ENCODE measurements around the gene KIAA0586. TPM values are rescaled to one million over a fixed set of nuclear protein-coding genes. Genes with fewer than 3 reads are reported as not detected.

Gene KIAA0586
- polyA plus RNA-seq, 2 of the 4 experiments (the other 2 are of a cell fraction), result 10.6 to 22.2 TPM

DNA sequence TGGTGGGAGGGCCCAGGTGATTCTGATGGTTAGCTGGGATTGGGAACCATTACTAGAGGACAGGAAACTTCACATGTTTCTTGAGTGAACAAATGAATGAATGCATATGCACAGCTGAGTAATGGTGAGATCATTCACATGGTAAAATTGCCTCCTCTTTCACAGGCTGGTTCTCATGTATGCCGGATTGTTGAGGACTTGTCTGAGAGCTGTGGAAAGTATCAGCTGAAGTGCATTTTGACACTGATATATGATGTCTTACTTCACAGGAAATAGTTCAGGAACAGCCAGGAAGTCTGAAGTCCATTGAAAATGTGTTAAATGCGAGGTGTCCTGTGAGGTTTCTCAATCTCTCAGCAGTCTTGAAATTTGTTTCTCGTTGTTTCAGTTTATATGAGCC, 132.7 kb downstream of the KIAA0586 start:
- H3K4me3 ChIP-seq, result no peak overlapping the region
- no peak for FAIRE-seq
- no peak for DNase-seq (ENCODE audit: low read depth in 1 of 2, low spot score in 1 of 2)
- TF ChIP-seq EHF (CRISPR knock-in tag; IDR thresholded peaks at IDR 0.05) (no peak), TP53 (CRISPR knock-in tag; IDR thresholded peaks at IDR 0.05) (no peak), RARB (CRISPR knock-in tag; IDR thresholded peaks at IDR 0.05) (no peak), EHMT2 (IDR thresholded peaks at IDR 0.05; ENCODE audit: low read depth) (no peak), MYC (IDR thresholded peaks at IDR 0.05; ENCODE audit: borderline replicate concordance, low read length) (no peak), POLR2AphosphoS2 (conservative IDR thresholded peaks at IDR 0.05; ENCODE audit: low read length) (no peak), RAD21 (conservative IDR thresholded peaks at IDR 0.05 in 1 of 2, IDR thresholded peaks at IDR 0.05 in 1 of 2) (no peak)
- TF ChIP-seq, protein P1, sequence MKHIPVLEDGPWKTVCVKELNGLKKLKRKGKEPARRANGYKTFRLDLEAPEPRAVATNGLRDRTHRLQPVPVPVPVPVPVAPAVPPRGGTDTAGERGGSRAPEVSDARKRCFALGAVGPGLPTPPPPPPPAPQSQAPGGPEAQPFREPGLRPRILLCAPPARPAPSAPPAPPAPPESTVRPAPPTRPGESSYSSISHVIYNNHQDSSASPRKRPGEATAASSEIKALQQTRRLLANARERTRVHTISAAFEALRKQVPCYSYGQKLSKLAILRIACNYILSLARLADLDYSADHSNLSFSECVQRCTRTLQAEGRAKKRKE (CRISPR knock-in tag; IDR thresholded peaks at IDR 0.05; ENCODE audit: low read depth), result no peak
- no peaks in the 10 kb centered on the region for H3K4me1 ChIP-seq
- H3K9me3 ChIP-seq, result no peaks in the 10 kb centered on the region
- WGBS (ENCODE audit: missing lambda C conversion rate), result 44% methylated on average over 3 of the region's 3 CpGs
- ATAC-seq, result no peak
- ChIA-PET CTCF (interaction anchor here (1.0 kb wide), 1 partner anchor 59 kb away, joined by 6 read pairs; no protein-coding TSS in a partner anchor), POLR2A (no interaction called here)
- H3K27ac ChIP-seq, result no peak overlapping the region
- no peak overlapping the region for H3K4me2 ChIP-seq

DNA sequence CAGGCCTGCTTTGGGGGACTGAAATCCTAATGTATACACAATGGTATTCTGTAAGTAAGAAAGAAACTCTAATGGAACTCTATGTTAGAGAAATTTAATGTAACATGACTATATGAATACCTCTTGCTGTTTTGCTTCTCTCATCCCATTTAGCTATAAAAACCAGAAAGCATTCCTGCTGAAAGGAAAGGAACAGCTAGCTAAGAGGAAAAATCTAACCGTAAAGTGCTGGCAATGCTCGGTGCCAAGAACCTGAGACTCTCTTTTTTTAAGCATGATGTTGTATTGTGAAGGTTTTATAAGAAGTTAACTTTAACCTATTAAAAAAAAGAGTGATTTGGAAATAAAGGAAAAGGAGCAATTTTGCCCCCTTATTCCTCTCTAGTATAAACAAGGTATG, 134.6 kb downstream of the KIAA0586 start:
- H3K4me2 ChIP-seq, result no peak overlapping the region
- no peak overlapping the region for H3K27ac ChIP-seq
- no peak for DNase-seq (ENCODE audit: low read depth in 1 of 2, low spot score in 1 of 2)
- H3K4me3 ChIP-seq, result no peak overlapping the region
- POLR2A ChIA-PET, result no interaction called here
- no peak for ATAC-seq
- WGBS (ENCODE audit: missing lambda C conversion rate), result 89% methylated on average over 2 of the region's 2 CpGs
- CTCF ChIA-PET, result interaction anchor here (0.8 kb wide), 1 partner anchor 61 kb away, joined by 3 read pairs; no protein-coding TSS in a partner anchor
- H3K9me3 ChIP-seq, result no peaks in the 10 kb centered on the region
- H3K4me1 ChIP-seq, result no peaks in the 10 kb centered on the region
- TF ChIP-seq ESRRA (IDR thresholded peaks at IDR 0.05; ENCODE audit: borderline replicate concordance, low read length), result no peak
- no peak for TF ChIP-seq SMC3 (IDR thresholded peaks at IDR 0.05)
- TF ChIP-seq POLR2AphosphoS2 (conservative IDR thresholded peaks at IDR 0.05; ENCODE audit: low read length), result no peak
- TF ChIP-seq, protein P2, sequence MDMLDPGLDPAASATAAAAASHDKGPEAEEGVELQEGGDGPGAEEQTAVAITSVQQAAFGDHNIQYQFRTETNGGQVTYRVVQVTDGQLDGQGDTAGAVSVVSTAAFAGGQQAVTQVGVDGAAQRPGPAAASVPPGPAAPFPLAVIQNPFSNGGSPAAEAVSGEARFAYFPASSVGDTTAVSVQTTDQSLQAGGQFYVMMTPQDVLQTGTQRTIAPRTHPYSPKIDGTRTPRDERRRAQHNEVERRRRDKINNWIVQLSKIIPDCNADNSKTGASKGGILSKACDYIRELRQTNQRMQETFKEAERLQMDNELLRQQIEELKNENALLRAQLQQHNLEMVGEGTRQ (IDR thresholded peaks at IDR 0.05), result no peak
- no peak for TF ChIP-seq RARB (CRISPR knock-in tag; IDR thresholded peaks at IDR 0.05)
- TF ChIP-seq NFE2L2 (conservative IDR thresholded peaks at IDR 0.05; ENCODE audit: low read length), result no peak
- no peak for FAIRE-seq

DNA sequence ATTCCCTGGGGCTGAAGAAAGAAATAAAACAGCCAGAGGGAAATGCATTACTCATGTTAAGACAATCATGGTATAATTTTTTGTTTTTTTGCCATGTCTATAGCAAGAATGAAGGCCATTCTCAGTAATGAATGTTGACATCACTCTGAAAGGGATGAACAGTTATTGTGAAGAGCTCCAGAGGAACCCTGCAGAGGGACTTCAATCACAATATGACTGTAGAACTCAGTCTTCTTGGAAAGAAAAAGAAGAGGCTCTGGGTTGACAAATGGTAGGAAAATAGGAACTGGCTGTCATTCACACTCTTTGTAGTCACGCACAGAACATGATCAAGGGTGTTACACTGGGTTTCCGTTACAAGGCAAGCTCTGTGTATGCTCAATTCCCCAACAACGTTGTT, 136.5 kb downstream of the KIAA0586 start:
- H3K27ac ChIP-seq, result no peak overlapping the region
- DNase-seq (ENCODE audit: low read depth in 1 of 2, low spot score in 1 of 2), result no peak
- ChIA-PET POLR2A (no interaction called here), CTCF (interaction anchor here (1.2 kb wide), 2 partner anchors 10 to 11 kb away, joined by 3 to 4 read pairs; no protein-coding TSS in a partner anchor)
- no peaks in the 10 kb centered on the region for H3K4me1 ChIP-seq
- 60% methylated on average over 3 of the region's 3 CpGs for WGBS (ENCODE audit: missing lambda C conversion rate)
- no peak for ATAC-seq
- no peaks in the 10 kb centered on the region for H3K9me3 ChIP-seq
- no peak overlapping the region for H3K4me2 ChIP-seq
- TF ChIP-seq HDAC2 (IDR thresholded peaks at IDR 0.05) (no peak), JUN (IDR thresholded peaks at IDR 0.05) (no peak), NFE2L2 (conservative IDR thresholded peaks at IDR 0.05; ENCODE audit: low read length) (no peak), RARB (CRISPR knock-in tag; IDR thresholded peaks at IDR 0.05) (no peak), EP300 (IDR thresholded peaks at IDR 0.05) (no peak), BHLHE40 (IDR thresholded peaks at IDR 0.05; ENCODE audit: low read depth, low read length) (no peak), ESRRA (IDR thresholded peaks at IDR 0.05; ENCODE audit: borderline replicate concordance, low read length) (no peak), EHMT2 (IDR thresholded peaks at IDR 0.05; ENCODE audit: low read depth) (no peak), KDM1A (IDR thresholded peaks at IDR 0.05; ENCODE audit: low read depth) (no peak), CBX2 (IDR thresholded peaks at IDR 0.05; ENCODE audit: borderline replicate concordance, low read depth) (no peak)
- TF ChIP-seq, protein P3, sequence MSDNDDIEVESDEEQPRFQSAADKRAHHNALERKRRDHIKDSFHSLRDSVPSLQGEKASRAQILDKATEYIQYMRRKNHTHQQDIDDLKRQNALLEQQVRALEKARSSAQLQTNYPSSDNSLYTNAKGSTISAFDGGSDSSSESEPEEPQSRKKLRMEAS (IDR thresholded peaks at IDR 0.05), result no peak
- no peak overlapping the region for H3K4me3 ChIP-seq
- FAIRE-seq, result no peak

DNA sequence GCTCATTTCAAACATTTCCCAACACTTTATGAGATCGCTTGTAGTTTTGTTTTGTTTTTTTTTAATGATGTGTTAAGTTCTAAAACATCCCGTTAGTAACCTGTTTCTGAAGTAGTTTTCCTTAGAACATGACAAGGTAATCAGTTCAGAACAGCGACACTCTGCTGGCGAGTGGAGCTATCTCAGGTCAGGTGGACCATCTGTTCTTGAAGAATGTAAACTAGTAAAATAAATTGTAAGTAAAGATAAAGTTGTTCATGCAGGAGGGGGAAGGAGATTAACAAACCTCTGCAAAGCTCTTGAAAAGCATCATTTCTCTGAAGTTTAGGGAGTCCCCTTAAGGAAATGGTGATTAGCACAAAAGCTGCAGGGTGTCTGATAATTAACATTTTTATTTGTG, 138.3 kb downstream of the KIAA0586 start:
- Histone ChIP-seq H3K4me2 (no peak overlapping the region), H3K9me3 (no peaks in the 10 kb centered on the region), H3K4me3 (no peak overlapping the region), H3K27ac (no peak overlapping the region), H3K4me1 (no peaks in the 10 kb centered on the region)
- no peak for DNase-seq (ENCODE audit: low read depth in 1 of 2, low spot score in 1 of 2)
- CTCF ChIA-PET, result no interaction called here
- FAIRE-seq, result no peak
- TF ChIP-seq ESRRA (IDR thresholded peaks at IDR 0.05; ENCODE audit: borderline replicate concordance, low read length), result no peak
- no peak for TF ChIP-seq MAFK (IDR thresholded peaks at IDR 0.05; ENCODE audit: partially characterized antibody)
- TF ChIP-seq MYC (IDR thresholded peaks at IDR 0.05; ENCODE audit: borderline replicate concordance, low read length), result no peak
- TF ChIP-seq POLR2A (IDR thresholded peaks at IDR 0.05; ENCODE audit: low read length), result no peak
- TF ChIP-seq, protein P4, sequence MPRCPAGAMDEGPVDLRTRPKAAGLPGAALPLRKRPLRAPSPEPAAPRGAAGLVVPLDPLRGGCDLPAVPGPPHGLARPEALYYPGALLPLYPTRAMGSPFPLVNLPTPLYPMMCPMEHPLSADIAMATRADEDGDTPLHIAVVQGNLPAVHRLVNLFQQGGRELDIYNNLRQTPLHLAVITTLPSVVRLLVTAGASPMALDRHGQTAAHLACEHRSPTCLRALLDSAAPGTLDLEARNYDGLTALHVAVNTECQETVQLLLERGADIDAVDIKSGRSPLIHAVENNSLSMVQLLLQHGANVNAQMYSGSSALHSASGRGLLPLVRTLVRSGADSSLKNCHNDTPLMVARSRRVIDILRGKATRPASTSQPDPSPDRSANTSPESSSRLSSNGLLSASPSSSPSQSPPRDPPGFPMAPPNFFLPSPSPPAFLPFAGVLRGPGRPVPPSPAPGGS (IDR thresholded peaks at IDR 0.05), result no peak
- TF ChIP-seq, protein P5, sequence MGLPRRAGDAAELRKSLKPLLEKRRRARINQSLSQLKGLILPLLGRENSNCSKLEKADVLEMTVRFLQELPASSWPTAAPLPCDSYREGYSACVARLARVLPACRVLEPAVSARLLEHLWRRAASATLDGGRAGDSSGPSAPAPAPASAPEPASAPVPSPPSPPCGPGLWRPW (IDR thresholded peaks at IDR 0.05), result no peak
- no peak for TF ChIP-seq TP53 (CRISPR knock-in tag; IDR thresholded peaks at IDR 0.05)
- TF ChIP-seq FOSL2 (IDR thresholded peaks at IDR 0.05), result no peak
- TF ChIP-seq FOSL2 (CRISPR knock-in tag; IDR thresholded peaks at IDR 0.05), result no peak
- POLR2A ChIA-PET, result no interaction called here
- ATAC-seq, result no peak
- WGBS (ENCODE audit: missing lambda C conversion rate), result 78% methylated on average over 4 of the region's 4 CpGs

Data from A549 (cell line).